BE2C (cell line): ENCODE measurements around the gene SLC26A4.

Source experiments
- DNase-seq: peaks from one replicate; pipeline ENCODE4 v3.0.0-alpha.2; 2020
- H3K27me3 ChIP-seq: fragments of 250-450 bp; sonication (Bioruptor Pico); 2 replicates; pipeline ENCODE4 v1.5.1; 2020; ENCODE audit warnings: mild to moderate bottlenecking
- H3K36me3 ChIP-seq: fragments of 250-450 bp; sonication (Bioruptor Pico); 2 replicates; pipeline ENCODE4 v1.5.1; 2020; ENCODE audit warnings: mild to moderate bottlenecking
- H3K4me1 ChIP-seq: fragments of 250-450 bp; sonication (Bioruptor Pico); 2 replicates; pipeline ENCODE4 v1.5.1; 2020
- H3K4me3 ChIP-seq: 2 replicates; pipeline ENCODE4 v1.5.1; 2011; ENCODE audit warnings: low read depth, low read length
- H3K9me3 ChIP-seq: fragments of 250-450 bp; sonication (Bioruptor Pico); 2 replicates; pipeline ENCODE4 v1.5.1; 2020
- TF ChIP-seq, protein P1 (sequence below): IDR thresholded peaks from 2 replicates; pipeline ENCODE4 v1.5.1; 2012; ENCODE audit warnings: mild to moderate bottlenecking, low read depth, low read length

SLC26A4 gene

DNA sequence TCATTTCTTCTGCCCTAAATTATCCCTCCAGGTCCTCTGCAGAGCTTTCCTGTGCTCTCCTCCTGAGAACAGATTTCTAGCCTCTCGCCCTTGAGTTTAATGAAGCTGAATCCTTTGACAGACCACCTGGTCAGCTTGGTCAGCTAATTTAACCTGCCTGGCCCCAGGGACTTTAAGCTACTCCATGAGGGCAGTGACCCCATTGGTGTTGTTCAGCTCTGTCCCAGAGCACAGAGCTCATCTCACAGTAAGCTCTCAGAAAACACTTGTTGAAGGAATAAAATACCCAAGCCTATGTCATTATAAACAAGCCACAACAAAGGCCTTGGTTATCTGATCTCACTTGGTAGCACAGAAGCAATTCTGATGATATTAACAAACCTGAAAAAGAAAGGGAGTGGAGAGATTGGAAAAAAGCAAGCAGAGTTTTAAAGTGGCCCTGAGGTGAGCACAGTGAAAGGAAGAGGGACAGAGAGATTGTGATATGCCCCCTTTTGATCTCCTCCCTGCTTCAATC lies 24.4 kb downstream of the SLC26A4 start:
- Histone ChIP-seq H3K4me3 (no peak overlapping the region), H3K27me3 (no peaks in the 10 kb centered on the region), H3K4me1 (no peaks in the 10 kb centered on the region; the same call in none of the 2 replicates), H3K9me3 (no peaks in the 10 kb centered on the region), H3K36me3 (no peaks in the 10 kb centered on the region)
- no peak for DNase-seq
- TF ChIP-seq, protein P1, sequence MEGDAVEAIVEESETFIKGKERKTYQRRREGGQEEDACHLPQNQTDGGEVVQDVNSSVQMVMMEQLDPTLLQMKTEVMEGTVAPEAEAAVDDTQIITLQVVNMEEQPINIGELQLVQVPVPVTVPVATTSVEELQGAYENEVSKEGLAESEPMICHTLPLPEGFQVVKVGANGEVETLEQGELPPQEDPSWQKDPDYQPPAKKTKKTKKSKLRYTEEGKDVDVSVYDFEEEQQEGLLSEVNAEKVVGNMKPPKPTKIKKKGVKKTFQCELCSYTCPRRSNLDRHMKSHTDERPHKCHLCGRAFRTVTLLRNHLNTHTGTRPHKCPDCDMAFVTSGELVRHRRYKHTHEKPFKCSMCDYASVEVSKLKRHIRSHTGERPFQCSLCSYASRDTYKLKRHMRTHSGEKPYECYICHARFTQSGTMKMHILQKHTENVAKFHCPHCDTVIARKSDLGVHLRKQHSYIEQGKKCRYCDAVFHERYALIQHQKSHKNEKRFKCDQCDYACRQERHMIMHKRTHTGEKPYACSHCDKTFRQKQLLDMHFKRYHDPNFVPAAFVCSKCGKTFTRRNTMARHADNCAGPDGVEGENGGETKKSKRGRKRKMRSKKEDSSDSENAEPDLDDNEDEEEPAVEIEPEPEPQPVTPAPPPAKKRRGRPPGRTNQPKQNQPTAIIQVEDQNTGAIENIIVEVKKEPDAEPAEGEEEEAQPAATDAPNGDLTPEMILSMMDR, result no peak

DNA sequence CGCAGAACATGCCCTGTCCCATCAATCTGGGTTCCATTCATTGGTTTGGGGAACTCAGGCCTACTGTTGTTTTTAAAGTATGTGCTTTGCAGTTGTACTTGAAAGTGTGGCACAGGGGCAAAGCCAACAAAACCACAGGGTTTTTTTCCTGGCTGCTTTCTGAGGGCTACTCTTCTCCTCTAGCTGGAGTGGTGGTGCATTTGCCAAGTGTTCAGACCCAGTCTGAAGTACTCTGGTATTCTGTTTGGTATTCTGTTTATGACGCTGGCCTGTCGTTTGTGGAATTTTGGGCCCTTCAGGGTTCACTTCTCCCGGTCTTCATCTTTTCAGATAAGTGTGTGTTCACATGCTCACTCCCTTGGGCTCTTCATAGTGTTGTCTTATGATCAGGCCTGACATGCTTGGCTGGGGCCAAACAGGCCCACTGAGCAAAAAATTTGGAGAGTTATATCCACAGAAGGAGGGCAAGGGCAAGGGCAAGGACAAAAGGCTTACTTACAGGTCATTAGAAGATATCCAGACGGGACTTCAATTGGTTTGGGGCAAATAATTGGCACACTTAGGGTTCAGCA lies 26.3 kb downstream of the SLC26A4 start:
- Histone ChIP-seq H3K4me3 (no peak overlapping the region), H3K9me3 (no peaks in the 10 kb centered on the region), H3K36me3 (no peaks in the 10 kb centered on the region), H3K4me1 (no peaks in the 10 kb centered on the region; the same call in none of the 2 replicates), H3K27me3 (no peaks in the 10 kb centered on the region)
- TF ChIP-seq, protein P1, result no peak
- no peak for DNase-seq

DNA sequence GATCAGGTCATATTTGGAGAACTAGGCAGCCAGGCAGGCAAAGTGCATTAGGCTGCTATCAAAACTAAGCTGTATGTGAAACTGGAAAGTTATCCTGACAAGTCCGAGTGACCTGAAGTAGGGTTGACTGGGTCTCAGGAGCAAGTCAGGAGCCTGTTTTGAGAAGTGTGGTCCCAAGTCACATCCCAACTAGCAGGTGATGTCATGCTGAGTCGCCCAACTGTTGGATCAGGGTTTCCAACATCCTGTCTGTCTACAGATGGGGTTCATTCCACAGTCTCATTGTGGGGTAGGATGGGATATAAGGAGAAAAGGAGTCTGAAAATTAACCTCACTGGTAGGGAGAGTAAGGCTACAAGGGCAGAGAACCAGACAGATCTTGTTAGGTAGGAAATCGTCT lies 27.0 kb downstream of the SLC26A4 start:
- Histone ChIP-seq H3K4me1 (no peaks in the 10 kb centered on the region; the same call in none of the 2 replicates), H3K36me3 (no peaks in the 10 kb centered on the region), H3K27me3 (no peaks in the 10 kb centered on the region), H3K9me3 (no peaks in the 10 kb centered on the region), H3K4me3 (no peak overlapping the region)
- TF ChIP-seq, protein P1, result no peak
- DNase-seq, result no peak

DNA sequence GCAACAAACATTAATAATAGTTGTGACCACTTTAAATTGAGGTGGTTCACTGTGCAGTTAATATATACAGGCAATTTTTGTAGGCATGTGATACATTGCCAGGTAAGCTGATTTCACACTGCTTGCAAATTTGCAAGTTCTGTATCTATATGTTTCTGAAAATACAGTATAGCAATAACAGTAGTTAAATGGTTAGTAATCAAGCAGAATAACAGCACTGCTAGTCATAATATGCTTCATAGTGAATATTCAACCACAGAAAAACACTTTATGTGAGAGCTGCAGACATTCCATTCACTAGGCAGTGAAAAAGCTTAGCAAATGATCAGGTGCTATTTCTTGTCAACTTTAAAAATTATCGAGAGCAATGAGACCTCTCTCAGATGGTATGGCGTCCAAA lies 28.9 kb downstream of the SLC26A4 start:
- no peaks in the 10 kb centered on the region for H3K36me3 ChIP-seq
- DNase-seq, result no peak
- no peaks in the 10 kb centered on the region for H3K9me3 ChIP-seq
- TF ChIP-seq, protein P1, result no peak
- peaks cover 3% of the 10 kb centered on the region for H3K4me1 ChIP-seq
- H3K4me3 ChIP-seq, result no peak overlapping the region
- no peaks in the 10 kb centered on the region for H3K27me3 ChIP-seq

DNA sequence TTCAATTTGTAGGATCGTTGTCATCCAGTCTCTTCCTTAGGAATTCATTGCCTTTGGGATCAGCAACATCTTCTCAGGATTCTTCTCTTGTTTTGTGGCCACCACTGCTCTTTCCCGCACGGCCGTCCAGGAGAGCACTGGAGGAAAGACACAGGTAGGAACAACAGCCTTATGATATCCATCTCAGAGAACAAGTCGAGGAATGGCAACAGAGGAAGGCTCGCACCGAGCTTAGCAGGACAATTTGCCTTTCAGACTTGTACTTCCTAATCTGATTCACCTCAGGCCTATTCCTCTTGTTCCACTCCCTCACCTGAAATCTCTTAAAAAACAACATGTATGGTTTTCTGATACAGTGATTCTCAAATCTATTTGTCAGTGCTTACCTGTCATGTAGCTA lies 29.5 kb downstream of the SLC26A4 start:
- TF ChIP-seq, protein P1, result no peak
- no peak overlapping the region for H3K4me3 ChIP-seq
- peaks cover 3% of the 10 kb centered on the region; the same call in 1 of the 2 replicates for H3K4me1 ChIP-seq
- H3K27me3 ChIP-seq, result no peaks in the 10 kb centered on the region
- DNase-seq, result no peak
- no peaks in the 10 kb centered on the region for H3K9me3 ChIP-seq
- H3K36me3 ChIP-seq, result no peaks in the 10 kb centered on the region

DNA sequence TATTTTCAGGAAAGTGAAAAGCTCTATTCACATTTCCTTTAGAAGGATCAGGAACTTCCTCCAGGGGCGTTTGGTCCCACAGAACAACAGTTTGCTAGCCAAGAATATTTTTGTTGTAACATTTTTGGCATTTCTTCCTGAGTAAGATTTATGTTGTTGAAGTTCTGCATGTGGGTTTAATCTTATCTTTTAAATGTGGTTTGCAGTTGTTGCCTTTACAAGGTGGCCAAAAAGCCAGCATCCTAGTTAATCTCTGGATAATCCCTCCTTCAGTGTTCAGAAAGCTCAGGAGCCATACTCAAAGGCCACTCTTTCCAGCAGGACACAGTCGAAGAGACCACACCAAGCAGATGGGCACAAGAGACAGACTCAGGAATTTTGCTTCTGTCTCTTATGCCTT lies 30.0 kb downstream of the SLC26A4 start:
- Histone ChIP-seq H3K9me3 (no peaks in the 10 kb centered on the region), H3K36me3 (no peaks in the 10 kb centered on the region), H3K4me1 (peaks cover 3% of the 10 kb centered on the region; the same call in 1 of the 2 replicates), H3K27me3 (no peaks in the 10 kb centered on the region), H3K4me3 (no peak overlapping the region)
- DNase-seq, result no peak
- TF ChIP-seq, protein P1, result no peak
